LNCaP clone FGC (cell line): Measurements from ENCODE around the gene SLC10A7.
A peak's percentile ranks its signal among the peaks of the same experiment; 100 is the strongest.

Source experiments
- DNase-seq: peaks from one replicate; pipeline ENCODE4 v3.0.0-alpha.2; 2011; ENCODE audit warnings: low read depth
- H3K4me3 ChIP-seq: 2 replicates; pipeline ENCODE4 v1.5.1; 2011; ENCODE audit warnings: mild to moderate bottlenecking, low read depth, low read length, control low read depth
- CTCF ChIP-seq: IDR thresholded peaks from 2 replicates; pipeline ENCODE4 v1.5.1; 2012; ENCODE audit warnings: mild to moderate bottlenecking; ENCODE audit not compliant: control insufficient read depth, insufficient read depth; ENCODE audit errors: extremely low read depth

The SLC10A7 gene

GRCh38 chr4:146381263-146381872 lies 140.4 kb downstream of the SLC10A7 start:
- no peak for DNase-seq
- H3K4me3 ChIP-seq, result no peak overlapping the region
- TF ChIP-seq CTCF, result no peak

- no peak overlapping the region for H3K4me3 ChIP-seq
- TF ChIP-seq CTCF, result no peak
- no peak for DNase-seq
These were observed 142.0 kb downstream of the SLC10A7 start for GRCh38 chr4:146379744-146380143.

- no peak for DNase-seq
- H3K4me3 ChIP-seq, result no peak overlapping the region
- TF ChIP-seq CTCF, result no peak
These were observed 149.9 kb downstream of the SLC10A7 start for GRCh38 chr4:146371812-146372211.

- TF ChIP-seq CTCF, result no peak
- no peak overlapping the region for H3K4me3 ChIP-seq
- peak; percentile 78 for DNase-seq
These were observed 150.9 kb downstream of the SLC10A7 start for GRCh38 chr4:146370841-146371240.

- no peak for DNase-seq
- TF ChIP-seq CTCF, result no peak
- H3K4me3 ChIP-seq, result no peak overlapping the region
These were observed 152.3 kb downstream of the SLC10A7 start for GRCh38 chr4:146369446-146369845.

- no peak for TF ChIP-seq CTCF
- DNase-seq, result no peak
- H3K4me3 ChIP-seq, result no peak overlapping the region
These were observed 153.5 kb downstream of the SLC10A7 start for GRCh38 chr4:146368209-146368608.

- no peak for DNase-seq
- TF ChIP-seq CTCF, result no peak
- no peak overlapping the region; the same call in 1 of the 2 replicates for H3K4me3 ChIP-seq
These were observed 154.4 kb downstream of the SLC10A7 start for GRCh38 chr4:146367347-146367746.
